GM11168 (cell line): Measurements from ENCODE around the gene PDGFD.

Experiments
- in situ Hi-C: fragments of 300-500 bp; cut with MboI; formaldehyde crosslinking; loops from one replicate; pipeline ENCODE4 v1.12.0; 2022; ENCODE audit warnings: low sequenced_read_pairs; ENCODE audit not compliant: unreplicated experiment

Gene PDGFD

DNA sequence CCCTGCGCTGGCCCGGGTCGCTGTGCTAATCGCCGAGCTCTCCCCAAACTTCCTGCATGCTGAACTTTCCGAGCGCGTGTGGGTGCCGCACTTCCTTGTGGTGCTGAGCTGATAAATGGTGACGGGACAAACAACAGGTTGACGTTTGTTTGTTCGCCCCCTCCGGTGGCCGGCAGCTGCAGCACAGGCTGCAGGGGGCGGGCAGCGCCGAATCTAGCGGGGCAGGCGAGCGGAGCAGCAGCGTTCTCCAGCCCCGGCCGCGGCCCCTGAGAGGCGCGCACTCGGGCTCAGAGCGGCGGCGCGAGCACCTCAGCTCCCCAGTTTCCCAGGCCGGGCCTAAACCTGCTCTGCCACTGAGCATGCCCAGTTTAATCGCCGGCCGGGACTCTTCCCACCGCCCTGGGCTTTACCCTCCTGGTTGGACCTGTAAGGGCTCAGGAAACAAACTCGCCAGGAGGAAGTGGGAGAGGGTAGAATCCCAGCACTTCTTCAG is at the start of gene PDGFD:
TSS of gene PDGFD (minus strand) at position 120 of the 493 bp plus-strand sequence.
- in situ Hi-C loops: no loop called here

- in situ Hi-C loops: no loop called here
These were observed 43.0 kb upstream of the PDGFD start for GRCh38 chr11:104206936-104207335.

DNA sequence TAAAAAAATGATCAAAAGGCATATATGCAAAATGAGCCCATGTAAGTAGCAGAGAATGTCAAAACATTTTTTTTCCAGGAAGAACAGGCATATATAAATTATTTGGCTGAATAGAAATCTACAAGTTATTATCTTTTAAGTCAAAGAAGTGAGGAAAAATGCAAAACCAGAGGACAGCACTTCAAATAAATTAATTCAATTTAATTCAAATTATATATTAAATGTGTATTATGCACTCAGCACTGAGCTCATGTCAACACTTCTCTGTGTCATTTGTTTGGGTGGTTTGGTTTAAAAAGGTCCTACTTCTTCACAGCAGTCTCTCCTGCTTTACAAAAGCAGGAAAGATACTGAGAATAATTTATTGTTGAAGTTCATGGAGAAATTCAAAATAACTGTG is 41.9 kb upstream of the PDGFD start:
- in situ Hi-C loops: no loop called here

GRCh38 chr11:104200688-104201087 is 36.7 kb upstream of the PDGFD start:
- in situ Hi-C loops: no loop called here

DNA sequence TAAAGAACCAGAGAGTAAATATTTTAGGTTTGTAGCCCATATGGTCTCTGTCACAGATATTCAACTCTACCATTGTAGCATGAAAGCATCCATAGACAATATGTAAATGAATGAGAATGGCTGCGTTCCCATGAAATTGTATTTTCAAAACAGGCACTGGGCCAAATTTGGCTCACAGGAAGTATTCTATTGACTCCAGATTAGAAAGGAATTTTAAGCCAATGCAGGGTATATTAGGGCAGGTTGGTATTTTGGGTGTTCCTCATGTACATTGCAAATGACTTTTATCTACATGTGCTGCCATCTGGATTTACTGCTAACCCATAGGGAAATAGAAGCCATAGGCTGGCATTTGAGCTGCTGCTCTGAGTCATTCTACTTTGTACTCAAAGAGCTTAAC is 35.1 kb upstream of the PDGFD start:
- in situ Hi-C loops: no loop called here

DNA sequence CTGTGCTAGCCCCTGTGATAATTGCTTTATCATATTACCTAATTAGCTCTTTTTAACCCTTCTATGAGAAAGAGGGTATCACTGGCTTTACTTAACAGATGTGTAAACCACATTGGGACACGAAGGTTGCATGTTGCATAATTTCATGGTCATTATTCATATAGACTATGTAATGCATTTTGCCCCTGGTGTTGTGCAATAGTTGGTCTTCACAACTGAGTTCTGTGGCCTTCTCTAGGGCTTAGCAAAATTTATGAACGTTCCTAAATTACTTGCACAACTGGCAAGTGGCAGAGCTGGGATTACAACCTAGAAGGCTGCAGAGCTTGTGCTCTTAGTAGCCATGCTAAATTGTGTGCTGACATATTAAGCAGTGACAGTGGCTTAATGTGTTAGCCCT is 34.6 kb upstream of the PDGFD start:
- in situ Hi-C loops: no loop called here

DNA sequence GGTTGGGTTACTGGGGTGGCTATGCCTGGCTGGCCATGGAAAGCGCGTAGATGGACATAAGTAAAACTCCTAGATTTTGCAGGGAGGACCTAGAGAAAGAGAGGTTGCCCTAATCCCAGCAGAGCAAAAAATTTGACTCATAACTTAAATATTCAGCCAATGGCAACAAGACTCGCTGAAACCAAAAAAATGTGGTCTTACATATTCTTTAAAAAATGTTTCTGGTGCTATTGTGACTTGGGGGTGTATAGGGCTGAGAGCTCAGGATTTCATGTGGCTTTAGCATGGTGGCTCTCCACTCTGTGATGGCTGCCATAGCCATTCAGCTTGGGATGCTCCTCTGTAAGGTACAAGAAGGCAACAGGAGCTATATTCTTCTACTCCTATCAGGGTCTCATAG is 27.2 kb upstream of the PDGFD start:
- in situ Hi-C loops: no loop called here

GRCh38 chr11:104183593-104183992 is 19.6 kb upstream of the PDGFD start:
- in situ Hi-C loops: no loop called here

- in situ Hi-C loops: no loop called here
These were observed 11.8 kb upstream of the PDGFD start for GRCh38 chr11:104175769-104176168.

GRCh38 chr11:104169091-104169490 is 5.1 kb upstream of the PDGFD start:
- in situ Hi-C loops: no loop called here

DNA sequence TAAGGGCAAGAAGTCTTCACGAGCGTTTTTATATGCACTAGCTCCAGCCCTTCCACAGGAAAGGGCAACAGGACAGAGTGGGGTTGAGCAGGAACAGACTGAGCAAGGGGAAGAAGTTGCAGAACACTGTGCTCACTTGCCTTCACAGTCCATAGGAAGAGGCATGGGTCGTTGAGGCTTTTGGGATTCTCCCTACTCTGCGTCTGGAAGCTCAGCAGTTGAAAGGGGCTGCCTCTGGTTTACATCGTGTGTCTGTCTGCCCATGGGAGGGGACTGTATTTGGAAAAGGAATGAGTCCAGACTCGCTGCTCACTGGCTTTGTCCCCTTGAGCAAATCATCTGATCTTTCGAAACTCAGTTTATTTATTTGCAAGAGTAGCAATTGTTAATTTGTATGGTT is 1.1 kb upstream of the PDGFD start:
- in situ Hi-C loops: no loop called here

DNA sequence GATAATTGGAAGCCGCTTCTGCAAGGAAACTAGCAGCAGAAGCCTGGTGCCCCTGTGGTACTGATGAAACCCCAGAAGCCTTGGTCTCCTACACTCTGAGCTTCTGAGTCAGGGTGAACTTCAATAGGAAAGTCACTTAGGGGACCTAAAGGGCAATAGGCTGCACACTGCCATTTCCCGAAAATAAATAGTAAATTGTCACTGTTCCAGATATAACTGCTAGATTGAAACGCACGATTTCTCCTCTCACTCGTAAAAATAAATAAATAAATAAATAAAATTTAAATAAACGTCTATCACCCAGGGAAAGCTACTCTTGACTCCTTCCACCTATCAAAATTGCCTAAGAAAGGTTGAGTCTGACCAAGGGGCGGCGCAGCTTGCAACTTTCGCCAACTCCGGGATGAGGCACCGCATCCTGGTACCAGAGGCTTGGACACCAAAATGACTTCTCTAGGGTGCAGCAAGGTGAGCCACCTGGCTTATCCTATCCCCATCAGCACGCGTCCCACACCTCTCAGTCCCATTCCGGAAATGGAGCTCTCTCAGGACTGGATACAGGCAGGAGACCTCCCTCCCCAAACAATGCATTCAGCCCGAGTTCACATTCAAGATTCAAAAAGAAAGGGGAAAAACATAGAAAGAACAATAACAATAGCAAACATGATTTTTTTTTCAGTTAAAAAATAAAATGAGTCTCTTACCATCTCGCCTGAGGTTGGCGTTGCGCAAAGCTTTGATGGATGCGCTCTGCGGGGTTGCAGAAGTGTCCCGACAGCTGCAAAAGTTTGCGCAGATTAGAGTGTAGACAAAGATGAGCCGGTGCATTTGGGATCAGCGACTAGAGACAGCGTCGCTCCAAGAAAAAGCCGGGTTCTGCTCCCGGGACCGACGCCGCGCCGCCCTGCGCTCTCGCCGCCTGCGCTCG is 583 bp downstream of the PDGFD start:
- in situ Hi-C loops: no loop called here

- in situ Hi-C loops: no loop called here
These were observed 2.0 kb downstream of the PDGFD start for GRCh38 chr11:104161751-104162450.

DNA sequence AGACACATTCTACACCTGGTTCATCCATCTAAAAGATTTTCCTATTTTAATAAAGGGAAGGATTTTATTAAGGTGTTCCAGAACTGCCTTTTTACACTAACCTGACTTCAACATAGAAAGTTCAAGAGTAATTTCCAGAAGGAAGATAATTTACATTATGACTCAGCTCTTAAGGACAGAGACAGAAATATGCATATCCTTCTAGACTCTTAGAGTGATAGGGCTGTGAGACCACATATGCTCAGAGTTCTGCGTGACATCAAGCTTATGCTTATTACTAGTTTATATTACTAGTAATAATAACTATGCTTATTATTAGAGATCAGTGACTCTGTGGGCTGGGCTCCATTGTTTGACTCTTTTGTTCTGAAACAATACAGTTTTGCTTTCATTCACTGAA is 4.6 kb downstream of the PDGFD start:
- in situ Hi-C loops: loop anchor here (10.0 kb wide), 1 partner anchor 235 kb away; no protein-coding TSS in a partner anchor

- in situ Hi-C loops: loop anchor here (10.0 kb wide), 1 partner anchor 231 kb away; no protein-coding TSS in a partner anchor
These were observed 8.6 kb downstream of the PDGFD start for GRCh38 chr11:104155375-104155774.

GRCh38 chr11:104154296-104154695 is 9.7 kb downstream of the PDGFD start:
- in situ Hi-C loops: loop anchor here (10.0 kb wide), 1 partner anchor 229 kb away; no protein-coding TSS in a partner anchor

GRCh38 chr11:104152941-104153505 is 10.9 kb downstream of the PDGFD start:
- in situ Hi-C loops: loop anchor here (10.0 kb wide), 1 partner anchor 228 kb away; no protein-coding TSS in a partner anchor

DNA sequence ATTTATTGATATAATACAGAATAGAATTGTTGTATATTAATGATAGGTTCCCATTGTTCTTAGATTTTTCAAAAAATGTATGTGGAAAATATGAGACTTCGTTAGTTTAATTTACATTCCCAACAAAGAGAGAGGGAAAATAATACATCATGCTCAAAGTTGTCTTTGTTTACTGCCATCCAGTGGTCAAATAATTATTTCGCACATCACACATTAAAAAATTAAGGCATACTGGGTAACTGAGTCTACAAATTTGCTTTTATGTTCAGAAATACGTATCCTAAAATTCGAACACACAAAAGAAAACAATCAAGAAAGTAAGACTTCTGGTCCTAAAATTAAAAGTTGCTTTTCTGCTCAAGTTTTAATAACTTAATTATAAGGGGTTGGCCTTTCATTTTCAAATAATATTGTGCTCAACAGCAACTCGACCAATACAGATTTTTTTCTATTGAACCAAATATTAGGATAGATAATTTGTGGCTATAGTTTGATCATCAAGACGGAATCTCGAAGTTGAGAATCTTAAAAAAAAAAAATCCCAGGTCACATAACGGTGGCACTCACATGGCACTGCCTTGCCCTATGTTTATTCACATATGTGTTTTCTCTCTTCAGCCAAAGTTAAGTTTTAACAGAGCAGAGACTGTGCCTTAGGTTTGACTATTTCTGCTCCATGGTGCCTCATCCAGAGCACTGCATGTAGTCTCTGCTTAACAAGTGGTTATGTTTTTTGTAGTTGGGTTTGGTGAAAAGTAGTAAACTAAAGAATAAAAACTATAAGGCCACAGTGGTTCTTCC is 12.3 kb downstream of the PDGFD start:
- in situ Hi-C loops: loop anchor here (10.0 kb wide), 1 partner anchor 227 kb away; no protein-coding TSS in a partner anchor

GRCh38 chr11:104148706-104149105 is 15.2 kb downstream of the PDGFD start:
- in situ Hi-C loops: loop anchor here (25.0 kb wide), 1 partner anchor 436 kb away; no protein-coding TSS in a partner anchor

DNA sequence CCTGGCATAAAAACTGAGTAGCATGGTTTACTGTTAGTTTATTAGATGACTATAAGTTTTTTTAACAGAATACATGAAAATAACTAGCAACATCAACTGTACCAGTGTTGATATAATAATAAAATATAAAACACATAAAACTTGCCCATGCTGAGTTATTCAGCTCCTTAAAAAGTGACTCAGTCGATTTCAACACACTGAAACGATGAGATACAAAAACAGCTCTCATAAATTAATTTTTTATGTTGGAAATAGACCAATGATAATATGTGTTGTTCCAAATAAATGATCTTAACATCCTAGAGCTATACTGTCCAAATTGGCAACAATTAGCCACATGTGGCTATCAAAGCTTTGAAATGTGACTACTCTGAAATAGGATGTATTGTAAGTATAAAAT is 15.9 kb downstream of the PDGFD start:
- in situ Hi-C loops: loop anchor here (25.0 kb wide), 1 partner anchor 436 kb away; no protein-coding TSS in a partner anchor
